Endodermal cell (in vitro differentiated cells): ENCODE measurements around the gene TNFRSF21. TPM values are rescaled to one million over a fixed set of nuclear protein-coding genes. Genes with fewer than 3 reads are reported as not detected.

Experiments
- DNase-seq: peaks from one replicate; pipeline ENCODE4 v3.0.0-alpha.2; 2017
- H3K27ac ChIP-seq: 2 replicates; pipeline ENCODE4 v1.5.1; 2013; ENCODE audit warnings: mild to moderate bottlenecking, low read depth, low read length, moderate library complexity
- H3K27me3 ChIP-seq: 2 replicates; pipeline ENCODE4 v1.6.1; 2013; ENCODE audit warnings: mild to moderate bottlenecking, low read length, moderate library complexity; ENCODE audit not compliant: insufficient read depth, control insufficient read depth, poor library complexity, severe bottlenecking
- H3K36me3 ChIP-seq: 2 replicates; pipeline ENCODE4 v1.7.0; 2013; ENCODE audit warnings: mild to moderate bottlenecking, low read length, moderate library complexity; ENCODE audit not compliant: control insufficient read depth, insufficient read depth
- H3K4me1 ChIP-seq: one replicate; pipeline ENCODE4 v1.7.0; 2013; ENCODE audit warnings: low read length; ENCODE audit not compliant: control insufficient read depth, insufficient read depth
- H3K4me3 ChIP-seq: 2 replicates; pipeline ENCODE4 v1.5.1; 2013; ENCODE audit warnings: mild to moderate bottlenecking, low read length, moderate library complexity
- H3K9ac ChIP-seq: 2 replicates; pipeline ENCODE4 v1.6.1; 2013; ENCODE audit warnings: mild to moderate bottlenecking, low read length, moderate library complexity; ENCODE audit not compliant: poor library complexity, severe bottlenecking; ENCODE audit errors: extremely low read depth
- H3K9me3 ChIP-seq: 2 replicates; pipeline ENCODE4 v1.6.1; 2013; ENCODE audit warnings: mild to moderate bottlenecking, low read length, moderate library complexity; ENCODE audit not compliant: control insufficient read depth
- H3K27ac Mint-ChIP-seq: 2 replicates; pipeline ENCODE4 v1.8.0; 2020; ENCODE audit warnings: mixed read lengths
- H3K27me3 Mint-ChIP-seq: 2 replicates; pipeline ENCODE4 v1.8.0; 2021; ENCODE audit warnings: mild to moderate bottlenecking, mixed read lengths; ENCODE audit not compliant: insufficient read depth
- H3K36me3 Mint-ChIP-seq: 2 replicates; pipeline ENCODE4 v1.8.0; 2020; ENCODE audit warnings: low read depth, mixed read lengths
- H3K4me1 Mint-ChIP-seq: 2 replicates; pipeline ENCODE4 v1.8.0; 2020; ENCODE audit warnings: mixed read lengths
- H3K4me3 Mint-ChIP-seq: 2 replicates; pipeline ENCODE4 v1.8.0; 2020; ENCODE audit warnings: mild to moderate bottlenecking, moderate library complexity, mixed read lengths
- H3K9me3 Mint-ChIP-seq: 2 replicates; pipeline ENCODE4 v1.8.0; 2020; ENCODE audit warnings: mild to moderate bottlenecking, mixed read lengths
- CTCF ChIP-seq: fragments of 200-600 bp; sonication (generic); conservative IDR thresholded peaks from 2 replicates; pipeline ENCODE4 v1.5.0; 2021; ENCODE audit warnings: antibody characterized with exemption, mild to moderate bottlenecking
- WGBS, 2 experiments: methylation state at CpG; one replicate each; pipeline versions ENCODE4 v1.1.5 to v1.1.7; 2013; ENCODE audit warnings: missing lambda C conversion rate in 2 of 2, mixed read lengths in 1 of 2; ENCODE audit not compliant: insufficient coverage in 1 of 2, insufficient read length in 1 of 2; 5-methylcytosine and 5-hydroxymethylcytosine counted together
- total RNA-seq, 2 donors: library from RNA; stranded (reverse); fragmentation: NEBNext Ultra II Directional in 1 of 2; extraction: Animal tissue kit (Norgen Biotek cat#: 25700) in 1 of 2; gene quantifications; 2 replicates in 1 of 2; 3 replicates in 1 of 2; pipeline ENCODE4 v1.2.1, GENCODE V29; 2021

The TNFRSF21 gene
- total RNA-seq, 2 donors from 2014 or later, result 63.3 to 93.2 TPM

GRCh38 chr6:47261191-47261590 is 48.5 kb downstream of the TNFRSF21 start:
- no peak for TF ChIP-seq CTCF
- 95% methylated on average over 1 of the region's 1 CpG; no CpG with 5 or more reads in 1 of the 2 experiments for WGBS, 2 experiments
- no peak for DNase-seq

GRCh38 chr6:47260021-47260420 is 49.7 kb downstream of the TNFRSF21 start:
- peaks cover 37% of the 10 kb centered on the region for H3K36me3 Mint-ChIP-seq
- no peak overlapping the region for H3K27ac Mint-ChIP-seq

More at GRCh38 chr6:47261191-47261590, 48.5 kb downstream of the TNFRSF21 start:
- no peaks in the 10 kb centered on the region for H3K9me3 ChIP-seq
- Mint-ChIP-seq H3K4me3 (no peak overlapping the region), H3K4me1 (peaks cover 24% of the 10 kb centered on the region), H3K36me3 (peaks cover 39% of the 10 kb centered on the region), H3K9me3 (no peaks in the 10 kb centered on the region), H3K27ac (no peak overlapping the region), H3K27me3 (no peaks in the 10 kb centered on the region)
- H3K36me3 ChIP-seq, result peaks cover 89% of the 10 kb centered on the region
- no peak overlapping the region for H3K4me3 ChIP-seq
- H3K4me1 ChIP-seq, result peaks cover 19% of the 10 kb centered on the region
- H3K27me3 ChIP-seq, result no peaks in the 10 kb centered on the region
- H3K27ac ChIP-seq, result no peak overlapping the region
- no peak overlapping the region for H3K9ac ChIP-seq

GRCh38 chr6:47258724-47259347 is 50.9 kb downstream of the TNFRSF21 start:
- Histone ChIP-seq H3K36me3 (peaks cover 89% of the 10 kb centered on the region), H3K4me3 (no peak overlapping the region), H3K27ac (no peak overlapping the region), H3K4me1 (peaks cover 17% of the 10 kb centered on the region), H3K27me3 (no peaks in the 10 kb centered on the region), H3K9ac (no peak overlapping the region), H3K9me3 (no peaks in the 10 kb centered on the region)
- no peak for DNase-seq
- H3K4me1 Mint-ChIP-seq, result peaks cover 24% of the 10 kb centered on the region
- 89 to 100% methylated on average over 1 to 3 of the region's 3 CpGs for WGBS, 2 experiments
- peaks cover 45% of the 10 kb centered on the region for H3K36me3 Mint-ChIP-seq
- H3K9me3 Mint-ChIP-seq, result no peaks in the 10 kb centered on the region
- TF ChIP-seq CTCF, result no peak
- H3K4me3 Mint-ChIP-seq, result no peak overlapping the region
- no peaks in the 10 kb centered on the region for H3K27me3 Mint-ChIP-seq
- H3K27ac Mint-ChIP-seq, result no peak overlapping the region

More at GRCh38 chr6:47260021-47260420, 49.7 kb downstream of the TNFRSF21 start:
- no peak overlapping the region for H3K4me3 ChIP-seq
- 92 to 96% methylated on average over 4 of the region's 4 CpGs for WGBS, 2 experiments
- H3K9ac ChIP-seq, result no peak overlapping the region
- TF ChIP-seq CTCF, result no peak
- H3K27me3 ChIP-seq, result no peaks in the 10 kb centered on the region
- H3K4me1 ChIP-seq, result peaks cover 18% of the 10 kb centered on the region
- no peak overlapping the region for H3K27ac ChIP-seq
- peaks cover 85% of the 10 kb centered on the region for H3K36me3 ChIP-seq
- H3K4me1 Mint-ChIP-seq, result peaks cover 24% of the 10 kb centered on the region
- no peaks in the 10 kb centered on the region for H3K9me3 ChIP-seq
- H3K27me3 Mint-ChIP-seq, result no peaks in the 10 kb centered on the region
- no peak for DNase-seq
- no peaks in the 10 kb centered on the region for H3K9me3 Mint-ChIP-seq
- H3K4me3 Mint-ChIP-seq, result no peak overlapping the region
